Measurements from ENCODE around the gene CYB5R3. TPM values are rescaled to one million over a fixed set of nuclear protein-coding genes. Genes with fewer than 3 reads are reported as not detected.

CYB5R3 gene
- total RNA-seq, 6 experiments from 2014 or later = 315 to 413 (median 347) TPM

GRCh38 chr22:42627981-42628380 is 21.2 kb downstream of the CYB5R3 start:
- Mint-ChIP-seq H3K27me3 (ENCODE audit: insufficient read depth) (peaks cover 2% of the 10 kb centered on the region; the same call in 1 of the 2 replicates), H3K36me3 (ENCODE audit: low read depth) (peaks cover 21% of the 10 kb centered on the region), H3K9me3 (no peaks in the 10 kb centered on the region), H3K27ac (no peak overlapping the region), H3K4me1 (ENCODE audit: low read depth) (peaks cover 6% of the 10 kb centered on the region; the same call in 1 of the 2 replicates), H3K4me3 (no peak overlapping the region)
- DNase-seq = no peak
- no peak for TF ChIP-seq CTCF (IDR thresholded peaks at IDR 0.05)

DNA sequence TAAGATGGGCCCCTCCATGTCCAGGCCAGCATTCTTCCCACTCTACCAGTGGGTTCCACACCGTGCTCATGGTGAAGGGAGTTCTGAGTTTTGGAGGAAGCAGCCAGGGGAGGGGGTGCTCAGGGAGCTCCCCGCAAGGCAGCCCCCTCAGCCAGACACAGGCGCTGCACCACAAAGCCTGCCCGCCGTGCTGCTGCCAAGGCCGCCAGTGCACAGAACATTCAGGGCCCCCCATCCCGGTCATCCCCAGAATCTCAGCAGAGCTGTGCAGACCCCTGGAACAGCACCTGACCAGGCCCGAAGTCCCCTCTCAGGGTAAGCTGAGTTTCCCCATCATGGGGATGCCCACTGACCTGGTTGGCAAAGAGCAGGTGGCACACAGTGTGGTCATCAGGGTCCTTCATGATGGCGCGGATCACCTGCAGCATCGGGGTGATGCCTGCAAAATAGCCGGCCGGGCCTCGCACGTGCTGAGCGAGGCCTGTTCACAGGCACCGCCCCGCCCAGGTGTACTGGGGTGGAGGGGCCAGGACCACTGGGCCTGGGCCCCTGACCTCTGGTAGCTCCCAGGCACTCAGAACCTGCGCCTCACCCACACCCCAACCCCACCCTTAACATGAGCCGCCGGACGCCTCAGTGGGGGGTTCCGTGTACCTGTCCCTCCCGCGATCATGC is 22.1 kb downstream of the CYB5R3 start:
- no peak for DNase-seq
- H3K4me1 Mint-ChIP-seq (ENCODE audit: low read depth) = peaks cover 8% of the 10 kb centered on the region
- no peak overlapping the region for H3K27ac Mint-ChIP-seq
- no peaks in the 10 kb centered on the region for H3K27me3 Mint-ChIP-seq (ENCODE audit: insufficient read depth)
- peaks cover 16% of the 10 kb centered on the region for H3K36me3 Mint-ChIP-seq (ENCODE audit: low read depth)
- no peak overlapping the region for H3K4me3 Mint-ChIP-seq
- no peaks in the 10 kb centered on the region for H3K9me3 Mint-ChIP-seq
- TF ChIP-seq CTCF (IDR thresholded peaks at IDR 0.05) = no peak

GRCh38 chr22:42626431-42626830 is 22.8 kb downstream of the CYB5R3 start:
- Mint-ChIP-seq H3K27me3 (ENCODE audit: insufficient read depth) (peaks cover 1% of the 10 kb centered on the region; the same call in 1 of the 2 replicates), H3K9me3 (no peaks in the 10 kb centered on the region), H3K4me3 (no peak overlapping the region), H3K36me3 (ENCODE audit: low read depth) (peaks cover 15% of the 10 kb centered on the region; the same call in 1 of the 2 replicates), H3K4me1 (ENCODE audit: low read depth) (peaks cover 14% of the 10 kb centered on the region), H3K27ac (no peak overlapping the region; the same call in 1 of the 2 replicates)
- DNase-seq = no peak
- no peak for TF ChIP-seq CTCF (IDR thresholded peaks at IDR 0.05)

GRCh38 chr22:42625416-42625815 is 23.8 kb downstream of the CYB5R3 start:
- no peak overlapping the region for H3K27ac Mint-ChIP-seq
- no peak overlapping the region for H3K4me3 Mint-ChIP-seq
- H3K9me3 Mint-ChIP-seq = no peaks in the 10 kb centered on the region
- DNase-seq = no peak
- H3K4me1 Mint-ChIP-seq (ENCODE audit: low read depth) = peaks cover 24% of the 10 kb centered on the region
- no peak for TF ChIP-seq CTCF (IDR thresholded peaks at IDR 0.05)
- peaks cover 15% of the 10 kb centered on the region; the same call in 1 of the 2 replicates for H3K36me3 Mint-ChIP-seq (ENCODE audit: low read depth)
- peaks cover 3% of the 10 kb centered on the region; the same call in 1 of the 2 replicates for H3K27me3 Mint-ChIP-seq (ENCODE audit: insufficient read depth)

DNA sequence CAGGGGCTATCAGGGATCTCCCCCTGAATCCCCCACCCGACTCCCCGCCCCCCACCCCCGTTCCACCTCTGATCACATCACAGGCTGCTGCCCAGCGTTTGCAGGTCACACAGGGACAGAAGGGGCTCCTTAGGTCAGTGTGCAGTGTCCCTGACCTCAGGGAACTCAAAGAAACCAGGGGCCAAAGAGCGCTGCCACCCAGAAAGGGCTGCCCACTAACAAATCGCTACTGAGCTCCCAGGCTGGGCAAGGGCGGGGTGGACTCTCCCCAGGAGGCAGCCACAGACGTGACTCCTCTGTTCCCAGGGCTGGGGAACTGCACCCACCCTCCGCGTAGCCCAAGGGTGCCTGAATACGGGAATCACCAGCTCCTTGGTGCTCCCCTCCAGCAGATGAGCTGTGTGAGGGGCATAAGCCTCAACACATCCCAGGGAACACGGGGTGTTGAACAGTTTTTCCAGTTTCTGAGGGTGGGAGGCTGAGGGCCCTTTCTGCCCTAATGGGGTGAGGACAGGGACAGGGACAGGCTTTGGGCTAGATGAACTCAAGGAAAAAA is 24.6 kb downstream of the CYB5R3 start:
- Mint-ChIP-seq H3K4me1 (ENCODE audit: low read depth) (peaks cover 27% of the 10 kb centered on the region), H3K9me3 (no peaks in the 10 kb centered on the region), H3K36me3 (ENCODE audit: low read depth) (peaks cover 15% of the 10 kb centered on the region; the same call in 1 of the 2 replicates), H3K27ac (no peak overlapping the region), H3K27me3 (ENCODE audit: insufficient read depth) (peaks cover 3% of the 10 kb centered on the region; the same call in 1 of the 2 replicates), H3K4me3 (no peak overlapping the region)
- no peak for TF ChIP-seq CTCF (IDR thresholded peaks at IDR 0.05)
- no peak for DNase-seq

All from HFFc6 (cell line).